Fibroblast of skin of right quadriceps (primary cell): ENCODE results near the gene PCDHB13.
A peak's percentile ranks its signal among the peaks of the same experiment; 100 is the strongest.
"Not testable (repeated sequence)": the region's sequence is repeated elsewhere in the genome, so short reads cannot be mapped to it uniquely, and the experiment has no call there.

ENCODE experiments used
- DNase-seq: peaks from one replicate; pipeline ENCODE4 v3.0.0-alpha.2; 2013

Gene PCDHB13

GRCh38 chr5:141213656-141214339 is at the start of gene PCDHB13:
Gene PCDHB13, plus strand, starts transcription at chr5:141213919. Its CDS starts 205 bp downstream, at chr5:141214124.
- DNase-seq = not testable (repeated sequence)

GRCh38 chr5:141172381-141173204 is 41.1 kb upstream of the PCDHB13 start, which contains the start of gene PCDHB7:
Gene PCDHB7, plus strand, starts transcription at chr5:141172644. Its CDS starts 192 bp downstream, at chr5:141172836.
- DNase-seq = peak; percentile 14

GRCh38 chr5:141174291-141175104 is 39.2 kb upstream of the PCDHB13 start:
- DNase-seq = not testable (repeated sequence)

- DNase-seq = no peak
Measured at GRCh38 chr5:141175933-141176332, 37.8 kb upstream of the PCDHB13 start.

- DNase-seq = not testable (repeated sequence)
Measured at GRCh38 chr5:141177577-141178191, 36.0 kb upstream of the PCDHB13 start, which contains the start of gene PCDHB8. Gene PCDHB8, plus strand, starts transcription at chr5:141177790. Its CDS starts 245 bp downstream, at chr5:141178035.

GRCh38 chr5:141179371-141179770 is 34.3 kb upstream of the PCDHB13 start:
- not testable (repeated sequence) for DNase-seq

GRCh38 chr5:141179876-141180275 is 33.8 kb upstream of the PCDHB13 start:
- DNase-seq = not testable (repeated sequence)

- DNase-seq = no peak
Measured at GRCh38 chr5:141180313-141180712, 33.4 kb upstream of the PCDHB13 start.

GRCh38 chr5:141182248-141182647 is 31.5 kb upstream of the PCDHB13 start, which contains the start of gene PCDHB16:
Gene PCDHB16, plus strand, starts transcription at chr5:141182387. Its CDS starts 173 bp downstream, at chr5:141182560.
- no peak for DNase-seq

- not testable (repeated sequence) for DNase-seq
Measured at GRCh38 chr5:141184117-141184855, 29.4 kb upstream of the PCDHB13 start.

- no peak for DNase-seq
Measured at GRCh38 chr5:141186897-141187512, 26.7 kb upstream of the PCDHB13 start, which contains the start of gene PCDHB9. Gene PCDHB9, plus strand, starts transcription at chr5:141187161. Its CDS starts 158 bp downstream, at chr5:141187319.

- DNase-seq = not testable (repeated sequence)
Measured at GRCh38 chr5:141188682-141189081, 25.0 kb upstream of the PCDHB13 start.

- DNase-seq = not testable (repeated sequence)
Measured at GRCh38 chr5:141189131-141189530, 24.6 kb upstream of the PCDHB13 start.

GRCh38 chr5:141192110-141192725 is 21.5 kb upstream of the PCDHB13 start, which contains the start of gene PCDHB10:
Gene PCDHB10, plus strand, starts transcription at chr5:141192353. Its CDS starts 200 bp downstream, at chr5:141192553.
- DNase-seq = no peak

GRCh38 chr5:141194332-141194731 is 19.4 kb upstream of the PCDHB13 start:
- not testable (repeated sequence) for DNase-seq

- no peak for DNase-seq
Measured at GRCh38 chr5:141196363-141196762, 17.4 kb upstream of the PCDHB13 start.

- DNase-seq = no peak
Measured at GRCh38 chr5:141199359-141200235, 14.1 kb upstream of the PCDHB13 start, which contains the start of gene PCDHB11. Gene PCDHB11, plus strand, starts transcription at chr5:141199627. Its CDS starts 148 bp downstream, at chr5:141199775.

- DNase-seq = not testable (repeated sequence)
Measured at GRCh38 chr5:141201126-141201525, 12.6 kb upstream of the PCDHB13 start.

- not testable (repeated sequence) for DNase-seq
Measured at GRCh38 chr5:141201646-141202045, 12.1 kb upstream of the PCDHB13 start.
